GM19467 (cell line): Measurements from ENCODE around the gene PRCD.

ENCODE experiments used
- ATAC-seq: cut with Tn5 transposase; IDR thresholded peaks from one replicate; pipeline ENCODE4 v1.9.1; 2021; ENCODE audit warnings: mild to moderate bottlenecking, moderate library complexity; ENCODE audit not compliant: unreplicated experiment

PRCD gene

GRCh38 chr17:76567634-76568432, 28.0 kb downstream of the PRCD start:
- ATAC-seq: no peak

GRCh38 chr17:76568811-76569221, 29.0 kb downstream of the PRCD start:
- no peak for ATAC-seq

GRCh38 chr17:76569607-76570279, 29.9 kb downstream of the PRCD start:
- ATAC-seq: no peak

GRCh38 chr17:76570457-76570856, 30.6 kb downstream of the PRCD start:
- ATAC-seq: no peak

GRCh38 chr17:76570877-76571471, 31.1 kb downstream of the PRCD start:
- no peak for ATAC-seq

GRCh38 chr17:76572201-76572910, 32.5 kb downstream of the PRCD start:
- no peak for ATAC-seq

- ATAC-seq: no peak
These were observed 33.3 kb downstream of the PRCD start for GRCh38 chr17:76573096-76573495.

GRCh38 chr17:76574166-76574565, 34.3 kb downstream of the PRCD start:
- ATAC-seq: no peak

GRCh38 chr17:76575570-76575969, 35.7 kb downstream of the PRCD start:
- ATAC-seq: no peak

- no peak for ATAC-seq
These were observed 36.3 kb downstream of the PRCD start for GRCh38 chr17:76576189-76576588.

GRCh38 chr17:76577876-76578275, 38.0 kb downstream of the PRCD start:
- ATAC-seq: no peak

- no peak for ATAC-seq
These were observed 38.5 kb downstream of the PRCD start for GRCh38 chr17:76578376-76578775.

- no peak for ATAC-seq
These were observed 39.4 kb downstream of the PRCD start for GRCh38 chr17:76579281-76579680.

- ATAC-seq: no peak
These were observed 41.7 kb downstream of the PRCD start for GRCh38 chr17:76581515-76581914.

GRCh38 chr17:76582660-76583059, 42.8 kb downstream of the PRCD start:
- ATAC-seq: no peak

GRCh38 chr17:76584427-76585032, 44.7 kb downstream of the PRCD start:
- ATAC-seq: no peak

GRCh38 chr17:76585033-76585648, 45.3 kb downstream of the PRCD start:
- ATAC-seq: no peak

GRCh38 chr17:76585649-76586593, 46.1 kb downstream of the PRCD start, which contains the start of gene ST6GALNAC2:
Gene ST6GALNAC2 (minus strand): TSS chr17:76585860. CDS start chr17:76585808, 52 bp downstream.
- no peak for ATAC-seq

GRCh38 chr17:76586741-76587487, 47.1 kb downstream of the PRCD start:
- ATAC-seq: no peak
